Subcutaneous adipose tissue (tissue), 4 donors: ENCODE measurements around the gene NTN4. TPM values are rescaled to one million over a fixed set of nuclear protein-coding genes. Genes with fewer than 3 reads are reported as not detected.

Experiments used
- total RNA-seq, 4 donors: library from RNA; depleted of rRNA; stranded (reverse); fragments of >200 nt; gene quantifications; one replicate each; pipeline ENCODE4 v1.1.0, GENCODE V29; 2016
- TF ChIP-seq, protein P1 (sequence below): fragments of 450-650 bp; IDR thresholded peaks from one replicate; pipeline ENCODE4 v1.5.1; 2016; ENCODE audit warnings: low read depth, mild to moderate bottlenecking, control low read depth, antibody characterized with exemption, moderate library complexity

The NTN4 gene
- total RNA-seq, 4 donors from 2014 or later, result 23.2 to 33.9 (median 31.2) TPM

DNA sequence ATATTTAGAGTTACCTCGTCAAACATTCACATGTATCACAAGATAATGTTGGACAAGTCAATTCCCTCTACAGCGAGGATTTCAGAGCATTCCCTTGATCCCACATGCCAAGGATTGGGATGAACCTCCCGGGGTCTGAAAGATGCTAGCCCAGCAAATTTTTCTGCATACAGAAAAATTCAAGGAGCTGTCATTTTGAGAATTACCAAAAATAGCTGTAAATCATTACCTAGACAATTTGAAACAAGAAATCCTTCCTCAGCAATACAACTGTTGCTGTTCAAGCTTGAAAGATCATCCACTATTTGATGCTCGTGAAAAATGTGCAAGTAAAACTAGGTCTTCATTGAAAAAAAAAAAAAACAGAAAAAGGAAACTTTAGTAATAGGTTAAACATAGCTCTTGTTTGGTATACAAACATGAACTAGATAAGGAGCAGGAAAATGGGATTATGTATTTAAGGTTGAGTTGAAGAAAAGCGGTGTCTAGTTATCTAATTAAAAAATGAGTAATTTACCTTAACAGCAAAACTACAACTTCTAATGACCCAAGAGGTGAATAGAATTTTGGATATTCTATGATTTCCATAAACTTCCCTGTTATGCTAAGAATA is 73.1 kb downstream of the NTN4 start:
- TF ChIP-seq, protein P1, sequence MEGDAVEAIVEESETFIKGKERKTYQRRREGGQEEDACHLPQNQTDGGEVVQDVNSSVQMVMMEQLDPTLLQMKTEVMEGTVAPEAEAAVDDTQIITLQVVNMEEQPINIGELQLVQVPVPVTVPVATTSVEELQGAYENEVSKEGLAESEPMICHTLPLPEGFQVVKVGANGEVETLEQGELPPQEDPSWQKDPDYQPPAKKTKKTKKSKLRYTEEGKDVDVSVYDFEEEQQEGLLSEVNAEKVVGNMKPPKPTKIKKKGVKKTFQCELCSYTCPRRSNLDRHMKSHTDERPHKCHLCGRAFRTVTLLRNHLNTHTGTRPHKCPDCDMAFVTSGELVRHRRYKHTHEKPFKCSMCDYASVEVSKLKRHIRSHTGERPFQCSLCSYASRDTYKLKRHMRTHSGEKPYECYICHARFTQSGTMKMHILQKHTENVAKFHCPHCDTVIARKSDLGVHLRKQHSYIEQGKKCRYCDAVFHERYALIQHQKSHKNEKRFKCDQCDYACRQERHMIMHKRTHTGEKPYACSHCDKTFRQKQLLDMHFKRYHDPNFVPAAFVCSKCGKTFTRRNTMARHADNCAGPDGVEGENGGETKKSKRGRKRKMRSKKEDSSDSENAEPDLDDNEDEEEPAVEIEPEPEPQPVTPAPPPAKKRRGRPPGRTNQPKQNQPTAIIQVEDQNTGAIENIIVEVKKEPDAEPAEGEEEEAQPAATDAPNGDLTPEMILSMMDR, result no peak

DNA sequence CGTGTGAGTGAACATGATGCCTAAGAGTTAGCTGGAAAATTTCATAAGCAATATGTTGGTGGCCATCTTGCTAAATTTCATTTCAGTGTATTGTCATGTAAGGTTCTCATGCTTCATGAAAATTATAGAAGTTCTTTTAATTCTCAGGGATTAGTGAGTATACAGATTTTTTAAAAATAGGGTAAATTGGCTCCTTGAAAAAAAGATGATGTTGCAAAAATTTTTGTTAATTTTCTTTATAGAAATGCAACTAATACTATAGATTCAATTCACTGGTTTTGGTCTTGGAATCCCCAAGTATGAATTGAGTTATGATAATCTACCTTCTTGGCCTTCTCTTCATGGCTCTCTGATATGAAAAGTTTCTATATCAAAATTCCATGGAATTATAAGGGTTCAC is 75.4 kb downstream of the NTN4 start:
- TF ChIP-seq, protein P1, result no peak

DNA sequence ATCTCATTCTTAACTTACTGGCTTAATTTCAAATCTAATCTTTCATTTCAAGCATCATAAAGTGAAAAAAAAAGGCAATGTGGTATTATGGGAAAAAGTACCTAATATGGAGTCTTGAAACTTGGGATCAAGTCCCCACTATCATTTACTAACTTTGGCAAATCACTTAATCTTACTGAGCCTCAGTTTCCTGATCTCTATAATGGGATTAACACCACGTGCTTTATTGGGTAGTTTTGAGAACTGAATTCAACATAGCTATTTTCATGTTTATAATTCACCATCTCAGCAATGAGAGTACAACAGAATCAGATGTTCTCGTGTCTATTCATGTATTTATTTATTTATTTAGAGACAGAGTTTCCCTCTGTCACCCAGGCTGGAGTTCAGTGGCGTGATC is 78.3 kb downstream of the NTN4 start:
- TF ChIP-seq, protein P1, result no peak

DNA sequence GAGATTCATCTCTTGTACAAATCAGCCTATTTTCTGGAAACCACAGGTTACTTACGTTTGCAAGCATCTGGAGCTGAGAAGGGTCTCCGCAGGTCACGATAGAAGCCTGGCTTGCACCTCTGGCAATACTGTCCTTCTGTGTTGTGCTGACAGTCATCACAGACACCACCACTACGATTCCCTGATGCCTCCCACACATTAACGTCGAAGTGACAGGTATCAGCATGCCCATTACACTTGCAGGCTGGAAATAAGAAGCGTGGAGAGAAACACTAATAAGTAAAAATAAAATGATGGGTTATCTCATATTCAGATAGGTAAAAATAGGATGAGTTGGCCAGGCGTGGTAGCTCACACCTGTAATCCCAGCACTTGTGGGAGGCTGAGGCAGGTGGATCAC is 80.2 kb downstream of the NTN4 start:
- TF ChIP-seq, protein P1, result no peak

DNA sequence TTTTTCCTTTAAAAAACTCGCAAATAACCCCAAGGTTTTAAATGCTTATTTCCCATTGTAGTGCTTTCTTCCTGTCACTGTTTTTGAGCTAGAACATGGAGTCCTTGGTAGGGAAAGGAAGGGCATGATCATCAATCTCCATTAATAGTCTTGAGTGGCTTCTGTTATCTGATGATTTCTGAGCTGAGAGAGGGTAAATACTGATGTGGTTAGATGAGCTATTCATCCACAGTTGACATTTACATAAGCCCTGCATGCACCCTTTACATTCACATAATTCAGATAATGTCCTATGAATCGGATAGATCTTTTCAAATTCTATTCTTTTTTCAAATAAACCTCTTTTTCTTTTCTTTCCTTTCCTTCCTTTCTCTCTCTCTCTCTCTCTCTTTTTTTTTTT is 81.4 kb downstream of the NTN4 start:
- TF ChIP-seq, protein P1, result no peak

GRCh38 chr12:95705143-95705542 is 85.4 kb downstream of the NTN4 start:
- TF ChIP-seq, protein P1, result no peak

- TF ChIP-seq, protein P1, result no peak
Measured at GRCh38 chr12:95703986-95704385, 86.6 kb downstream of the NTN4 start.
